Tibial nerve (tissue), 3 donors: ENCODE results near the gene ALLC.

Source experiments
- CTCF ChIP-seq, 5 experiments: fragments of 200-600 bp in 3 of 5; fragments of 450-650 bp in 2 of 5; sonication (generic) in 3 of 5; IDR thresholded peaks; one replicate each; pipeline ENCODE4 v1.5.1; 2016 to 2019; ENCODE audit warnings: antibody characterized with exemption in 5 of 5, mild to moderate bottlenecking in 3 of 5, moderate library complexity in 2 of 5
- POLR2A ChIP-seq, 2 donors: fragments of 450-650 bp; IDR thresholded peaks; one replicate each; pipeline ENCODE4 v1.6.1; 2017; ENCODE audit warnings: antibody characterized with exemption in 2 of 2, mild to moderate bottlenecking in 2 of 2, moderate library complexity in 2 of 2

DNA sequence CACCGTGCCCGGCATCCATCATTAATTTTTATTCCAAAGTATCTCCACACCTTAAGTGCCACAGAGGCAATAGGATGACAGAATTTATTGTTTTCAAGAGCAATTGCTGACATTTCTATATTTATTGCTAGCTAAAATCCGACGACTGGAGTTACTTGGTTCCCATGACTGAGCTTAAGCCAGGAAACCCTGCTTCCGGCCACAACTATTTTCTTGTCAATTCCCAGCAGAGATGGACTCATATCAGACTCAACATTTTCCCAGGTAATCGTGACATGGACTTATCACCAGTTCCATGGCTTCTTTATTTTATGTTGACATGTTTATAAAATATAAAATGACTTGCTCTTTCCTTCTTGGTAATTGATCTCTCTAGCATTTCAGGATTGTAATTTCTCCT, 24.8 kb downstream of the ALLC start:
- TF ChIP-seq CTCF (IDR thresholded peaks at IDR 0.05) = no peak
- TF ChIP-seq POLR2A (IDR thresholded peaks at IDR 0.05) = no peak
